Measurements from ENCODE around the gene ANKRD13D.

The ANKRD13D gene

DNA sequence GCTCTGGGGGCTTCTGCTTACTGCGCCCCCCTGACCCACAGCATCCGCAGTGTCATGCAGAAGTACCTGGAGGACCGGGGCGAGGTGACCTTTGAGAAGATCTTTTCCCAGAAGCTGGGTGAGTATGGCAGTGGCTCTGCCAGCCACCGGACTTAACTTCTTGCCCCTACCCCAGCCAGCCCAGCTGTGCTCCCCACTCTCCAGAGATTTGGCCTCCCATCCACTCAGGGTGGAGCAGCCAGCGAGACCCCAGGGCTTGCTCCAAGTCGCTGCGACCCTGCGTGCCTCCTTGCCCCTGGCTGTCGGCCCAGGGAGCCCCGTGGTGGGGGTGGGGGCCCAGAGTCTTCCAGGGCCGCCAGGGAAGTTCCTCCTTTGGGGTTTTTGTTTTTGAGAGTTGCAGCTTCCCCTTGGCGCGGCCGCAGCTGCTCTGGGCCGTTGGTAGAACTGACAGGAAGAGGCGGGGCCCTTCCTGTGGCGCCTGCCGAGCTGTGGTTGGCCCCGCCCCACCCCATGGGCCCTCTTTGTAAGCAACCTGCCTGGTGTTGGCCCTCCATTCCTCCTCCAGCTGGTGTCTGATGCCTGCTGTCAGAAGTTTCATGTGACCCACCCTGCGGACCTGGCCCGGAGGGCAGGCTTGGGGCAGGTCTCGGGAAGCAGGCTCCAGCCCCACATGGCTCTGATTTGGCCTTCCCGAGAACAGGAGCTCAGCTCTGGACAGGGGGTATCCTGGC, 11.7 kb upstream of the ANKRD13D start:
- no peak for TF ChIP-seq CTCF (IDR thresholded peaks at IDR 0.05; ENCODE audit: low read depth, low read length)
- H3K4me3 ChIP-seq (ENCODE audit: low read depth, low read length) = peak overlapping the region; percentile 47

- no peak overlapping the region for H3K4me3 ChIP-seq (ENCODE audit: low read depth, low read length)
- no peak for TF ChIP-seq CTCF (IDR thresholded peaks at IDR 0.05; ENCODE audit: low read depth, low read length)
These were observed 10.8 kb upstream of the ANKRD13D start for GRCh38 chr11:67278135-67278938.

DNA sequence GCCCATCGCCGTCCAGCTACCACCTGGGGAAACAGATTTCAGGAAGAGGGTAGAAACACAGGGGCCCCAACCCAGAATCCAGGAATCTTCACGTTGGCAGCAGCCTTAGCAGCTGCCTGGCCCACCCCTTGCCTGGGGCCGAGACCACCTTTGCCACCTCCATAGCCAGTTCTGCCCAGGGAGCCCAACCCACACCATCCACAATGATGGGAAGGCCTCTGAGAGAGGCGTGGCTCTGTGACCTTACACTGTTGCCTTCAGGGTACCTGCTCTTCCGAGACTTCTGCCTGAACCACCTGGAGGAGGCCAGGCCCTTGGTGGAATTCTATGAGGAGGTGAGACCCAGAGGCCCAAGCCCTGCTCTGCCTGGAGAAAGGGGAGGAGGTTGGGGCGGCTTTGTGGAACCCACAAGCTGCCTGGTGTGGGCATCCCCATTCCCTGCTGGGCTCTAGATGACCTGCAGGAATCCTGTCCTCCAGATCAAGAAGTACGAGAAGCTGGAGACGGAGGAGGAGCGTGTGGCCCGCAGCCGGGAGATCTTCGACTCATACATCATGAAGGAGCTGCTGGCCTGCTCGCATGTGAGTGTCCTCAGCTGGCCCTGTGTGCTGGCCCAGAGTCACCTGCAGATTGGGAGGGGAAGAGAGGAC, 10.0 kb upstream of the ANKRD13D start:
- no peak for TF ChIP-seq CTCF (IDR thresholded peaks at IDR 0.05; ENCODE audit: low read depth, low read length)
- no peak overlapping the region for H3K4me3 ChIP-seq (ENCODE audit: low read depth, low read length)

GRCh38 chr11:67279589-67280340, 9.3 kb upstream of the ANKRD13D start:
- no peak overlapping the region for H3K4me3 ChIP-seq (ENCODE audit: low read depth, low read length)
- no peak for TF ChIP-seq CTCF (IDR thresholded peaks at IDR 0.05; ENCODE audit: low read depth, low read length)

- TF ChIP-seq CTCF (IDR thresholded peaks at IDR 0.05; ENCODE audit: low read depth, low read length) = no peak
- no peak overlapping the region for H3K4me3 ChIP-seq (ENCODE audit: low read depth, low read length)
These were observed 8.7 kb upstream of the ANKRD13D start for GRCh38 chr11:67280341-67280787.

GRCh38 chr11:67280788-67281551, 8.1 kb upstream of the ANKRD13D start:
- no peak overlapping the region for H3K4me3 ChIP-seq (ENCODE audit: low read depth, low read length)
- no peak for TF ChIP-seq CTCF (IDR thresholded peaks at IDR 0.05; ENCODE audit: low read depth, low read length)
